ENCODE data around the gene AHDC1.

DNA sequence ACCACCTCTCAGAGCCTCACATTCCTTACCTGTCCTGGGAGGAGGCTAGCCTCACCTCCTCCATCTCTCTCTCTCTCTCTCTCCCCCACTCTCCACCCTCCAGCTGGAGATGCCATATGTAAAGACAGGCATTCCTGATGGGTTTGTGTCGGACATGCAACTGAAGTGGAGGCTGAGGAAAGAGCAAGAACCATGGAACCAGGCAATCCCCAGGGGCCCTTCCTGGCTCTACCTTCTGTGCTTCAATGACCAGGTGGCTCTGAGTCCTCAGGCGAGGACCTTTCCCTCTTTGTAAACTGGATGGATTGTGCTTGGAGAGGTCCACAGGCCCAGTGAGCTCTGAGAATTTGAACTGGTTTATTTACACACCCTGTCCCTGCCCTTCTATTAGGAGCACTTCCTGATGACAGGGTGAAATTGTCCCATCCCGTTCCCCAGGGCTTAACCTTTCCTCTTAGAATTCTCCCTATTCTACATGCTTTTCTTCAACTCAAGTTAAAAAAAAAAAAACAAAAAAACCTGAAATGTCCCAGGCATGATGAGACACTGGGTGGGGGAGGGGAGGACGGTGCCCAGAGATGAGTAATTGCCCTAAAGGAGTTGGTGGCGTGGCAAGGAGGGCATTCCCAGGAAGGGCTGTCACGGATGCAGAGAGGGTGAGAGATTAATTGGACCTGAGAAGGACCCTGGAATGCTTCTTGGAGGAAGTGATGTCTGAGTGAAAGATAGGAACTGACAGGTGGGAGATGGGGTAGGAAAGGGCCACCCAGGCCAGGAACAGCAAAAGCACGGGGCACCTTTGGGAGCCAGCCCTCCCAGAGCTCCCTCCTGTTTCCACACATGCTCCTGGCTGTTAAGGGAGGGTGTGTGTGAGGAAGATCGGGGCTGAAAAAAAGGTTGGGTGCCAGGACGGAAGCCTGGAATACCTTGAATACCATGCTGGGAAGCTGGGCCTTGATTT lies 63.8 kb downstream of the AHDC1 start:
- no peak for TF ChIP-seq POLR2A (IDR thresholded peaks at IDR 0.05; ENCODE audit: low read length)
- no peak for TF ChIP-seq GATA1 (IDR thresholded peaks at IDR 0.05; ENCODE audit: low read depth, low read length)

Measured in erythroblast (primary cell).